CD14-positive monocyte (primary cell): ENCODE results near the gene POPDC2. TPM values are rescaled to one million over a fixed set of nuclear protein-coding genes. Genes with fewer than 3 reads are reported as not detected.

Source experiments
- DNase-seq, 3 donors: peaks; one replicate each; pipeline ENCODE4 v3.0.0-alpha.2; 2011 to 2022
- H2AFZ ChIP-seq: 2 replicates; pipeline ENCODE4 v1.6.0; 2012; ENCODE audit warnings: mild to moderate bottlenecking, low read depth, low read length, inconsistent platforms; ENCODE audit not compliant: insufficient read depth, poor library complexity, severe bottlenecking
- H3K27ac ChIP-seq, 2 donors: 1 replicate in 1 of 2; 2 replicates in 1 of 2; pipeline ENCODE4 v1.5.1; 2012 to 2013; ENCODE audit warnings: low read length in 2 of 2, control low read depth in 1 of 2, inconsistent platforms in 1 of 2, low read depth in 1 of 2, mild to moderate bottlenecking in 1 of 2
- H3K27me3 ChIP-seq, 2 donors: one replicate each; pipeline versions ENCODE4 v1.6.0 to v1.6.1; 2011 to 2013; ENCODE audit warnings: low read length in 2 of 2; ENCODE audit not compliant: control insufficient read depth in 2 of 2, insufficient read depth in 2 of 2
- H3K36me3 ChIP-seq, 2 donors: replicated peaks in 1 of 2; 1 replicate in 1 of 2; 2 replicates in 1 of 2; pipeline versions ENCODE4 v1.5.1 to v1.6.1; 2012 to 2013; ENCODE audit warnings: low read length in 2 of 2, control low read depth in 1 of 2, inconsistent platforms in 1 of 2, mild to moderate bottlenecking in 1 of 2; ENCODE audit not compliant: insufficient read depth in 2 of 2, control insufficient read depth in 1 of 2
- H3K4me1 ChIP-seq, 2 donors: 1 replicate in 1 of 2; 2 replicates in 1 of 2; pipeline versions ENCODE4 v1.5.1 to v1.6.1; 2012 to 2013; ENCODE audit warnings: low read length in 2 of 2, control low read depth in 1 of 2, inconsistent platforms in 1 of 2, mild to moderate bottlenecking in 1 of 2, moderate library complexity in 1 of 2; ENCODE audit not compliant: insufficient read depth in 2 of 2, control insufficient read depth in 1 of 2
- H3K4me2 ChIP-seq: replicated peaks from 2 replicates; pipeline ENCODE3; 2012; ENCODE audit warnings: low read length, moderate library complexity, mild to moderate bottlenecking; ENCODE audit not compliant: poor library complexity, severe bottlenecking; ENCODE audit errors: extremely low read depth
- H3K4me3 ChIP-seq, 3 experiments: fragments of 200-600 bp in 1 of 3; sonication (generic) in 1 of 3; replicated peaks in 1 of 3; 1 replicate in 2 of 3; 2 replicates in 1 of 3; pipeline ENCODE4 v1.5.1; 2011 to 2013; ENCODE audit warnings: low read length in 3 of 3, mild to moderate bottlenecking in 3 of 3, control low read depth in 2 of 3, low read depth in 2 of 3, inconsistent platforms in 1 of 3, moderate library complexity in 1 of 3
- H3K79me2 ChIP-seq: 2 replicates; pipeline ENCODE4 v1.6.0; 2012; ENCODE audit warnings: mild to moderate bottlenecking, control low read depth, inconsistent platforms, low read length, moderate library complexity; ENCODE audit not compliant: insufficient read depth
- H3K9ac ChIP-seq: 2 replicates; pipeline ENCODE4 v1.6.0; 2017; ENCODE audit warnings: low read length, mild to moderate bottlenecking; ENCODE audit not compliant: insufficient read depth, poor library complexity, severe bottlenecking
- H3K9me3 ChIP-seq, 2 donors: replicated peaks in 1 of 2; 1 replicate in 1 of 2; 2 replicates in 1 of 2; pipeline versions ENCODE4 v1.5.1 to v1.6.1; 2012 to 2013; ENCODE audit warnings: low read length in 2 of 2, control low read depth in 1 of 2; ENCODE audit not compliant: control insufficient read depth in 1 of 2, insufficient read depth in 1 of 2
- H4K20me1 ChIP-seq: 2 replicates; pipeline ENCODE4 v1.6.0; 2012; ENCODE audit warnings: mild to moderate bottlenecking, low read length, control low read depth, moderate library complexity; ENCODE audit not compliant: insufficient read depth
- H3K27ac Mint-ChIP-seq, 7 donors: one replicate each; pipeline ENCODE4 v1.8.0; 2020; ENCODE audit warnings: mild to moderate bottlenecking in 7 of 7, mixed read lengths in 7 of 7, moderate library complexity in 6 of 7, inconsistent platforms in 2 of 7
- H3K27me3 Mint-ChIP-seq, 3 donors: one replicate each; pipeline ENCODE4 v1.8.0; 2021 to 2022; ENCODE audit warnings: low read depth in 3 of 3, mild to moderate bottlenecking in 3 of 3, mixed read lengths in 3 of 3, moderate library complexity in 3 of 3, inconsistent platforms in 1 of 3
- H3K36me3 Mint-ChIP-seq, 2 donors: one replicate each; pipeline ENCODE4 v1.8.0; 2020; ENCODE audit warnings: mixed read lengths in 2 of 2, inconsistent platforms in 1 of 2, mild to moderate bottlenecking in 1 of 2
- H3K4me1 Mint-ChIP-seq: one replicate; pipeline ENCODE4 v1.8.0; 2020; ENCODE audit warnings: mild to moderate bottlenecking, mixed read lengths
- H3K4me3 Mint-ChIP-seq, 2 donors: one replicate each; pipeline ENCODE4 v1.8.0; 2020; ENCODE audit warnings: mild to moderate bottlenecking in 2 of 2, mixed read lengths in 2 of 2, moderate library complexity in 1 of 2
- H3K9me3 Mint-ChIP-seq, 7 donors: one replicate each; pipeline ENCODE4 v1.8.0; 2020 to 2022; ENCODE audit warnings: mixed read lengths in 7 of 7, mild to moderate bottlenecking in 6 of 7, moderate library complexity in 6 of 7, inconsistent platforms in 2 of 7
- CTCF ChIP-seq: fragments of 200-600 bp; IDR thresholded peaks from one replicate; pipeline ENCODE4 v1.8.0; 2022; ENCODE audit warnings: antibody characterized with exemption, mild to moderate bottlenecking
- WGBS: methylation state at CpG from one replicate; pipeline ENCODE4 v1.1.5; 2013; ENCODE audit warnings: missing lambda C conversion rate; ENCODE audit not compliant: insufficient coverage; 5-methylcytosine and 5-hydroxymethylcytosine counted together
- intact Hi-C, 2 donors: fragments of 100-400 bp; cut with micrococcal nuclease; formaldehyde crosslinking; loops; one replicate each; pipeline versions ENCODE4 v1.15.0 to v1.15.1; 2023
- polyA plus RNA-seq, 3 donors: library from polyadenylated mRNA; depleted of rRNA in 1 of 3; unstranded in 2 of 3; stranded (reverse) in 1 of 3; fragments of 300-500 nt in 2 of 3; fragments of >200 nt in 1 of 3; fragmentation: Illumina TruSeq in 2 of 3; gene quantifications; 1 replicate in 2 of 3; 2 replicates in 1 of 3; pipeline ENCODE4 v1.2.3, GENCODE V29; 2012 to 2021

The POPDC2 gene
- polyA plus RNA-seq, 3 donors = 0.58 to 6.7 (median 0.63) TPM

GRCh38 chr3:119637679-119638477 lies 22.5 kb downstream of the POPDC2 start:
- H3K4me3 Mint-ChIP-seq = peak overlapping the region; percentile 72 to 76
- Histone ChIP-seq H3K4me3 (peak overlapping the region; percentile 5 to 35 (median 22)), H3K4me2 (peak overlapping the region; percentile 70), H3K9ac (peak overlapping the region; percentile 80), H4K20me1 (no peaks in the 10 kb centered on the region), H3K36me3 (no peaks in the 10 kb centered on the region), H3K9me3 (no peaks in the 10 kb centered on the region), H3K4me1 (peaks cover 35 to 38% of the 10 kb centered on the region in 2 donors), H3K79me2 (no peaks in the 10 kb centered on the region), H3K27ac (peak overlapping the region; percentile 96 to 98), H2AFZ (no peak overlapping the region), H3K27me3 (no peaks in the 10 kb centered on the region)
- H3K4me1 Mint-ChIP-seq = peaks cover 42% of the 10 kb centered on the region
- peak overlapping the region; percentile 98 to 100 (median 100) for H3K27ac Mint-ChIP-seq
- TF ChIP-seq CTCF = no peak
- H3K27me3 Mint-ChIP-seq = peaks cover 0 to 6% (median 0%) of the 10 kb centered on the region in 3 donors
- DNase-seq = peak; percentile 87 to 91 (median 90)
- H3K9me3 Mint-ChIP-seq = no peaks in the 10 kb centered on the region
- intact Hi-C loops = loop anchor here in 1 of 2 donors (1.0 to 5.0 kb wide), 5 partner anchors 9 to 76 kb away; partner anchors contain the start of gene COX17
- H3K36me3 Mint-ChIP-seq = peaks cover 6 to 7% of the 10 kb centered on the region in 2 donors
- WGBS = 50% methylated on average over 2 of the region's 3 CpGs

- no peak for DNase-seq
- Histone ChIP-seq H3K4me3 (no peak overlapping the region), H3K79me2 (no peaks in the 10 kb centered on the region), H3K27ac (peak overlapping the region; percentile 96 to 98), H3K9me3 (no peaks in the 10 kb centered on the region), H3K4me2 (peak overlapping the region; percentile 70), H2AFZ (no peak overlapping the region), H3K4me1 (peaks cover 43 to 46% of the 10 kb centered on the region in 2 donors), H4K20me1 (no peaks in the 10 kb centered on the region), H3K36me3 (no peaks in the 10 kb centered on the region), H3K27me3 (no peaks in the 10 kb centered on the region), H3K9ac (peak overlapping the region; percentile 80)
- Mint-ChIP-seq H3K27ac (peak overlapping the region; percentile 98 to 100 (median 100)), H3K4me1 (peaks cover 48% of the 10 kb centered on the region), H3K4me3 (no peak overlapping the region), H3K9me3 (no peaks in the 10 kb centered on the region), H3K36me3 (peaks cover 3 to 7% of the 10 kb centered on the region in 2 donors), H3K27me3 (peaks cover 0 to 7% (median 0%) of the 10 kb centered on the region in 3 donors)
- 94% methylated on average over 2 of the region's 4 CpGs for whole genome bisulfite sequencing
- intact Hi-C loops = loop anchor here in 1 of 2 donors (5.0 kb wide), 1 partner anchor 40 kb away; the partner anchor contains the start of gene COX17
- TF ChIP-seq CTCF = no peak
Observed at GRCh38 chr3:119636891-119637611, 23.3 kb downstream of the POPDC2 start.
